Measurements from ENCODE around the gene IFIT3. TPM values are rescaled to one million over a fixed set of nuclear protein-coding genes. Genes with fewer than 3 reads are reported as not detected.
A peak's percentile ranks its signal among the peaks of the same experiment; 100 is the strongest.

The IFIT3 gene, protein sequence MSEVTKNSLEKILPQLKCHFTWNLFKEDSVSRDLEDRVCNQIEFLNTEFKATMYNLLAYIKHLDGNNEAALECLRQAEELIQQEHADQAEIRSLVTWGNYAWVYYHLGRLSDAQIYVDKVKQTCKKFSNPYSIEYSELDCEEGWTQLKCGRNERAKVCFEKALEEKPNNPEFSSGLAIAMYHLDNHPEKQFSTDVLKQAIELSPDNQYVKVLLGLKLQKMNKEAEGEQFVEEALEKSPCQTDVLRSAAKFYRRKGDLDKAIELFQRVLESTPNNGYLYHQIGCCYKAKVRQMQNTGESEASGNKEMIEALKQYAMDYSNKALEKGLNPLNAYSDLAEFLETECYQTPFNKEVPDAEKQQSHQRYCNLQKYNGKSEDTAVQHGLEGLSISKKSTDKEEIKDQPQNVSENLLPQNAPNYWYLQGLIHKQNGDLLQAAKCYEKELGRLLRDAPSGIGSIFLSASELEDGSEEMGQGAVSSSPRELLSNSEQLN
- total RNA-seq (10 to 100 TPM in 2 of 4 donors, 1 to 10 TPM in 2; 8.0 to 20.7 (median 10.5) TPM), polyA plus RNA-seq (10 to 100 TPM in 1 of 3 donors, 1 to 10 TPM in 2; 4.9 to 36.1 (median 7.2) TPM)

DNA sequence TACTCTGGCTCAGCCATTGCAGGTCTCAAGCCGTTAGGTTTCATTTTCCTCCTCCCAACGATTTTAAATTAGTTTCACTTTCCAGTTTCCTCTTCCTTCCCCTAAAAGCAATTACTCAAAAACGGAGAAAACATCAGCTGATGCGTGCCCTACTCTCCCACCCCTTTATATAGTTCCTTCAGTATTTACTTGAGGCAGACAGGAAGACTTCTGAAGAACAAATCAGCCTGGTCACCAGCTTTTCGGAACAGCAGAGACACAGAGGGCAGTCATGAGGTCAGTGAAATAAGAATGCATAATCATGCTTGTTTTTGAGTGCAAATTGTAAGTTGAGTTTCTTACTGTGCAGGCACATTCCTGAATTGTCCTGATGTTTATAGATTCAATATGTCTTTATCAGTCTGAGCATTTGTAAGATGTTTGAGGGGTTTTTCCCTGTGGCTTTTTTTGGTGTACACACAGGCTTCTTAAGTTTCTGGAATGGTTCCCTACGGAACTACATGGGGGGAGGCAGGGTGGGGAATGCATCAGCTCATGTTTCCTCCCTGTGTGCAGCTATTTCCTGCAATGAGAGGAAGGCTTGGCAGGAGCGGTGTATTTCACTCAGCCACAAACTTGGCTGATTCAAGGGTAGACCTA, at the start of gene IFIT3:
Gene IFIT3 (plus strand): TSS at position 195 of the 639 bp plus-strand sequence. CDS start 77 bp downstream, at position 272.
- Histone ChIP-seq H3K27me3 (no peaks in the 10 kb centered on the region), H3K4me1 (peaks cover 0 to 42% (median 21%) of the 10 kb centered on the region in 4 donors), H3K4me3 (peak within 1 kb of the TSS; percentile 23 to 53 (median 45)), H3K27ac (peak within 1 kb of the TSS; percentile 75 to 85 (median 79)), H3K9me3 (no peaks in the 10 kb centered on the region), H3K36me3 (no peaks in the 10 kb centered on the region)
- intact Hi-C loops (cut with DNase I), result loop anchor here (2.0 kb wide), 1 partner anchor 25 kb away; the partner anchor contains the start of gene IFIT2
- peak in 1 of 2 donors; percentile 10 for TF ChIP-seq POLR2A (IDR thresholded peaks at IDR 0.05)
- no peak for TF ChIP-seq EP300 (IDR thresholded peaks at IDR 0.05)
- TF ChIP-seq POLR2AphosphoS5 (IDR thresholded peaks at IDR 0.05), result peak in 3 of 4 donors; percentile 47 to 65 (median 53)
- peak; percentile 85 for DNase-seq
- 2 to 3% methylated on average over 7 of the region's 7 CpGs for WGBS, 2 donors

DNA sequence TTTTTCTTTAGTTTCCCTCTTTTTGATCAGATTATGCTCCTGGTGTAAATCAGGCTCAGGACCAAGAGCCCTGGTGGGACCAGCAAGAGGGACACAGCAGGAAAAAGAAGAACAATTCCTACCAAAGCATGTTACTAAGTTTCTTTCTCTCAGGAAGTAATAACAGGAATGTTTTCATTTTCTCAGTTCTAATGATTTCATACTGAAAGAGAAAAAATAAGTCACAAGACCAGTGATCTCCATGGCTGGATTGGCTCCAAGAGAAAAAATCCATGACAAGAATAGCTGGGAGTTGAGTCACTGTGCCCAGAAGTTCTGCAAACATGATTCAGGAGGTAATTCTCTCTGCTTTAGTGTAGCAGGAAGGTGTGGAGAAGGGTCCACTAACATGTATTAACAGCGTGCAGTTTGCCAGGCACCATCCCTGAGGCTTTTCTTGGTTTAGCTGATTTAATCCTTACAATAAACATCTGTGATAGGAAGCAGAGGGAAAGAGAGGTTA, 49.7 kb upstream of the IFIT3 start:
- Histone ChIP-seq H3K27me3 (no peaks in the 10 kb centered on the region), H3K9me3 (no peaks in the 10 kb centered on the region), H3K4me1 (peaks cover 0 to 58% (median 37%) of the 10 kb centered on the region in 4 donors), H3K4me3 (no peak overlapping the region), H3K27ac (peak overlapping the region; percentile 70 to 87 (median 82)), H3K36me3 (no peaks in the 10 kb centered on the region)
- 39 to 52% methylated on average over 1 of the region's 1 CpG for whole genome bisulfite sequencing, 2 donors
- intact Hi-C loops (cut with DNase I), result no loop called here
- TF ChIP-seq POLR2A (IDR thresholded peaks at IDR 0.05) (no peak), POLR2AphosphoS5 (IDR thresholded peaks at IDR 0.05) (peak; percentile 16 to 79 (median 50)), EP300 (IDR thresholded peaks at IDR 0.05) (peak in 2 of 4 donors; percentile 18 to 59)
- TF ChIP-seq, protein P1, sequence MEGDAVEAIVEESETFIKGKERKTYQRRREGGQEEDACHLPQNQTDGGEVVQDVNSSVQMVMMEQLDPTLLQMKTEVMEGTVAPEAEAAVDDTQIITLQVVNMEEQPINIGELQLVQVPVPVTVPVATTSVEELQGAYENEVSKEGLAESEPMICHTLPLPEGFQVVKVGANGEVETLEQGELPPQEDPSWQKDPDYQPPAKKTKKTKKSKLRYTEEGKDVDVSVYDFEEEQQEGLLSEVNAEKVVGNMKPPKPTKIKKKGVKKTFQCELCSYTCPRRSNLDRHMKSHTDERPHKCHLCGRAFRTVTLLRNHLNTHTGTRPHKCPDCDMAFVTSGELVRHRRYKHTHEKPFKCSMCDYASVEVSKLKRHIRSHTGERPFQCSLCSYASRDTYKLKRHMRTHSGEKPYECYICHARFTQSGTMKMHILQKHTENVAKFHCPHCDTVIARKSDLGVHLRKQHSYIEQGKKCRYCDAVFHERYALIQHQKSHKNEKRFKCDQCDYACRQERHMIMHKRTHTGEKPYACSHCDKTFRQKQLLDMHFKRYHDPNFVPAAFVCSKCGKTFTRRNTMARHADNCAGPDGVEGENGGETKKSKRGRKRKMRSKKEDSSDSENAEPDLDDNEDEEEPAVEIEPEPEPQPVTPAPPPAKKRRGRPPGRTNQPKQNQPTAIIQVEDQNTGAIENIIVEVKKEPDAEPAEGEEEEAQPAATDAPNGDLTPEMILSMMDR (IDR thresholded peaks at IDR 0.05), result no peak
- DNase-seq, result peak; percentile 79

DNA sequence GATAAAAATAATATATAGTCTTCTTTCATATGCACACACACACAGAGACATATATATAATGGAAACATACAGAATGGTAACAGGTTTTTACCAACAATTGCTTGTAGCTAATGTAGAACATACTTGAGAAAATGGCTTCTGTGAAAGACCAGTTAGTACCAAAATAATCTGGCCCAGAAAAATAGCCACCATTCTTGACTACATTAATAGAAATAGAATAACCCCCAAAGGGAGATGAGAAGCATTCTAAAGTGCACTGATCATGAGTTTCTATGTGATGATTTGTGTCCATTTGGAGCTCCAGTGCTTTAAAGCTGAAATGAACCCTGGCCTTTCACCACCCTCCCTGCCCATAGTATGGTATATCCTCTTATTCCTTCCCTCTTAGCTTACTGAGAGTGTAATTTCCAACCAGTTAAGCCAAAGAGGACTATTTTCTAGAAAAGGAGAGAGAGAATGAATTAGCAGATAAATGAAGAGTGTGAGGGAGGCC, 48.9 kb upstream of the IFIT3 start:
- Histone ChIP-seq H3K27me3 (no peaks in the 10 kb centered on the region), H3K27ac (peak overlapping the region; percentile 24 to 87 (median 82)), H3K36me3 (no peaks in the 10 kb centered on the region), H3K9me3 (no peaks in the 10 kb centered on the region), H3K4me1 (peaks cover 0 to 64% (median 46%) of the 10 kb centered on the region in 4 donors), H3K4me3 (no peak overlapping the region)
- no peak for TF ChIP-seq EP300 (IDR thresholded peaks at IDR 0.05)
- no peak for TF ChIP-seq POLR2AphosphoS5 (IDR thresholded peaks at IDR 0.05)
- TF ChIP-seq, protein P1 (IDR thresholded peaks at IDR 0.05), result no peak
- no peak for TF ChIP-seq POLR2A (IDR thresholded peaks at IDR 0.05)
- no peak for DNase-seq
- intact Hi-C loops (cut with DNase I), result no loop called here

DNA sequence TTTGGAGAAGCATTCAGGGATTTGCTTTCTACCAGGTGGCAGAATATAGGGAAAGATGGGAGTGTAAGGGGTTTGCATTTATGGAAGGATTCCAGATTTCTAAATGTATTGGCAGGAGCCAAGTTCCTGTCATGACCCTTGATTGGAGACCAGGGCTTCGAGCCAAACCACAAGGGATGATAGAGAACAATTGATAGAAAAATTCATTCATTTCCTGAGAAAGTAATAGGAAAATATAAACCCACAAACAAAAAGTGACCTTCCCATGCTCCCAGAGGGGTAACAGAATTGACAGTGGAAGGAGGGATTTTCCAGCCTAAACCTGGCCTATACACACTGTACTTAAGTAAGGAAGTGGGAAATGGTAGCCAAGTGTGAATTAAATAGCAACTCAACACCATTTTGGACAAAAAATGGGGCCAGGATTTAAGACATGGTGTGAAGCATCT, 48.4 kb upstream of the IFIT3 start:
- no peak for TF ChIP-seq POLR2A (IDR thresholded peaks at IDR 0.05)
- TF ChIP-seq, protein P1 (IDR thresholded peaks at IDR 0.05), result no peak
- no peak for TF ChIP-seq EP300 (IDR thresholded peaks at IDR 0.05)
- TF ChIP-seq POLR2AphosphoS5 (IDR thresholded peaks at IDR 0.05), result no peak
- 76 to 86% methylated on average over 1 of the region's 1 CpG for WGBS, 2 donors
- H3K4me3 ChIP-seq, result no peak overlapping the region
- H3K27ac ChIP-seq, result peak overlapping the region in 3 of 4 donors; percentile 78 to 87 (median 86)
- DNase-seq, result no peak
- no peaks in the 10 kb centered on the region for H3K27me3 ChIP-seq
- intact Hi-C loops (cut with DNase I), result no loop called here
- H3K4me1 ChIP-seq, result peaks cover 0 to 64% (median 50%) of the 10 kb centered on the region in 4 donors
- no peaks in the 10 kb centered on the region for H3K36me3 ChIP-seq
- no peaks in the 10 kb centered on the region for H3K9me3 ChIP-seq
